Measurements from ENCODE around the gene STIM1.
A peak's percentile ranks its signal among the peaks of the same experiment; 100 is the strongest.

STIM1 gene

DNA sequence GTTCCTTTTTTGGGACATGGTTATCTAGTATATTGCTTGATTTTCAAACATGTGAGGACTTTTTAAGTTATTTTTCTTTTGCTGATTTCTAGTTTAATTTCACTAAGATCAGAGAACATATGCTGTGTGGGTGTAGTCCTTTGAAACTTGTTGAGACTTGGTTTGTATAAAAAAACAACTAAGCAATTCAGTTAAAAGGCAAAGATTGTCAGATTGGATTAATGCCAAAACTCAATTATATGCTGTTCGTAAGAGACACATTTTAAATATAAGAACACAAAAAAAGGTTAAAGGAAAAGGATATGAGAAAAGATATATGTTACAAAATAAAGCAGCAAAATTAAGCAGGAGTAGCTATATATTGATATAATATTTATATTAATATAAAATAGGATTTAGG lies 221.3 kb downstream of the STIM1 start:
- DNase-seq, result no peak

DNA sequence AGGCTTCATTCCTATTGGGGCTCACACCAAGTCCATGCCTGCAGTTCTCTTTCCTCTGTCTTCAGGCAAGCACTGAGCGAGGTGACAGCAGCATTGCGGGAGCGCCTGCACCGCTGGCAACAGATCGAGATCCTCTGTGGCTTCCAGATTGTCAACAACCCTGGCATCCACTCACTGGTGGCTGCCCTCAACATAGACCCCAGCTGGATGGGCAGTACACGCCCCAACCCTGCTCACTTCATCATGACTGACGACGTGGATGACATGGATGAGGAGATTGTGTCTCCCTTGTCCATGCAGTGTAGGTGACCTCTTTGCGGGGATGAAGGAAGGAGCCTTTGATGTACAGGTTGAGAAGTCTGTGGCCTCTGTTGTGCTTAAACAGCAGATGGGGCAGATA lies 227.7 kb downstream of the STIM1 start:
- no peak for DNase-seq

DNA sequence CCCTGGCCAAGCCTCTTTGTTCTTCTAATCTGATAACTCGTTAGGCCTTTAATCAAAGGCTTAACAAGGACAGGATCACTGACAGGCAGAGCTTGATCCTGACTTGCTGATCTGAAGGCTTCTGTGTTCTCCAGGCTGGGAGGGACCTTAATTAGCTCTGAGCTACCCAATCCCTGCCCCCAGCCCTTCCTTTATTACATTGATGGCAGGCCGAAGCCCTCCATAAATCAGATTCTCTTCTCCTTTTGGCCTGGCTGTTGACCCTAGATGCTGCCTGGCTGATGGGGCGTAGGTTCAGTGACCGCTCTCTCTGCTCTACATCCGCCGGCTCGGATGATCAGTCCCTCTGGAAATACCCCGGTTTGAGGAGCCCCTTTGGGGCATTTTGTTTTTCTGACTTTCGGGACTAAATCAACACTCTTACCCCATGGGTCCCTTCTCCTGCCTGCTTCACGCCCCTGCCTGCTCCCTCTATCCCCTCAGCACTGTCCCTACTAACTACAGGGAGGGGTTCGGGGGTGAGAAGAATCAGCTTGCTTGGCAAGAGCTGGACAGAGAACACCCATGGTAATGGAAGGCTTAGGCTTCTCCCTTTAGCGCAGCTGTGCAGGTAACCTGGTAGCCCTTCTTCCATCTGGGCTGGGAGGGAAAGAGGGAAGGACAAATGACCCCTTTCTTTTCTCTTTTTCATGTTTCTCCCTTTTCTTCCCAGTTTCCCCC lies 229.1 kb downstream of the STIM1 start:
- no peak for DNase-seq

DNA sequence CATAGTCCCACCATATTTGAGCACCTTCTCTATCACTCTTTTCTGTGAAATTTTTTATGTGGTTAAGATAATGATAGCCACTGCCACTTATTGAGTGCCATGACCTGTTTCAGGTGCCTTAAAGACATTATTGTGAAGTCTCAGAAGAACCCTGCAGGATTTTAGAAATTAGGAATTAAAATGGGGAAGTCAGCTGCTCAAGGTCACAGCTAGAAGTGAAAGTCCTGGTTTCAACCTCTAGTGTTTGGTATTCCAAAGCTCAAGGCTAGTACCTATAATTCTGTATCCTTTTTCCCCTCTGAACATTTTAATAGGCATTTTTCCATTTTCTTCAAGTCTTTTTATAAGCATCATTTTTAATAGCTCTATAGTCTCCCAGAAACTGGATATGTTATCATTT lies 230.1 kb downstream of the STIM1 start:
- no peak for DNase-seq

DNA sequence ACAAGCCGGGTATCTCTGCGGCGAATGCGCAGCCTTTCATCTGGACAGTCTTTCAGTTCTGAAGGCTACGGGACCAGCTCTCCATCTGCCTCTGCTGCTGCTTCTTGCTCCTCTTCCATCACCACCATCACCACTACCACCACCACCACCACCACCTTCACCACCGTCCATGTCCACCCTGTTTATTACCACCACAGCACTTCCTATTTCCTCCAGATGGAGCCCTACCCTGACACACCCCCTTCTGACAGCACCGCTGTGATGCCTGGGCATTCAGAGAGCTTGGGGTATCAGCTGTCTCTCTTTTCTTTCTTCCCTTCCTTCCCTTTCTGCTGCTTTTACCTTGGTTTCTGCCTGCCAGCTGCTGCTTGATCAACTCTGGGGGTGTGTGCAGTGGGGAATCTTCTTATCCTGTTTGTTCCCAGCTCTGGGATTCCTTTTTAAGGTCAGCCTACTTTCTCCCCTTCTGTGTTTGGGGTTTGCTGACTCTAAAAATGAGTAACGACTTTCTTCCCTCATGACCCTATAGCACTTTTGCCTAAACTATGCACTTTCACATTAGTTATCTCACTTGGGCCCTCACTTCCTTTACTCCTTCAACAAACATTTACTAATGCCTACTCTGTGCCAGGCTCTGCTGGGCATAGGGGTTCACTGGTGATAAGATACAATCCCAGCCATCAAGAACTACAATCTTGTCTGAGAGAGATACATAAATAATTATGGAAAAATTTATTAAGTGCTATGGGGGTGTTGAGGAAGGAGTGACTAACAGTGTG lies 231.3 kb downstream of the STIM1 start:
- no peak for DNase-seq

DNA sequence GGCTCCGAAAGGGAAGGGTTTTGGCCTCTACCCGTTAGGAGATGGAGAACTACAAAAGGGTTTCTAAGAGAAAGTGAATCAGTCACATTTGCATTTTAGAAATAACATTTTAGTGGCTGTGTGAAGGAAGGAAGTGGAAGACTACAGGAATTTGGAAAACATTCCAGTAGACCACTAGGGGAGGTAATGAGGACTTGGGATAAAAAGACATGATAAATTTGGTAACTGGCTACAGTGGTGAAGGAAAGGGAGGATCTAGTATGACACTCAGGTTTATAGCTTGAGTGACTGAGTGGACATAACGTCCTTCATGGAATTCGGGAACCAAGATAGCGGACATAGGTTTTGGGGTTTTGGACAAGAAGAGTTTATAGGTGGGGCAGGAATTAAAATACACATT lies 232.1 kb downstream of the STIM1 start:
- DNase-seq, result no peak

DNA sequence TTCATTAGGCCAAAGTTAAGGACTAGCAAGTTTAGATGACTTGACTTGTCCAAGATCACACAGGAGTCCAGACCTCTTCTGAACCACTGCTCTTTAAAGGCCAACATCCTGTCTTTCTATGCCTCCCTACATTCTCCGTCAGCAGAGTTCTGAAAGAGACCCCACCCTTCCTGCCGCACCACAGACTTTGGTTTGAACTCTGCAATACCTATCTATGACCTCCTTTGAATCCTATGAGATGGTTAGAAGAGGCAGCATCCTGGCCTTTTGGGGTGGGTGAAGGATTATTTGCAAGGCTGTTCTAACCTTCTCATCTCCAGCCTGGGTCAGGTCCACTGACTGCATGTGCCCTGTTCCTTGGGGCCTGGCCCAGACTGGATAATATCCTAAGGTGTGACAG lies 234.8 kb downstream of the STIM1 start:
- no peak for DNase-seq

DNA sequence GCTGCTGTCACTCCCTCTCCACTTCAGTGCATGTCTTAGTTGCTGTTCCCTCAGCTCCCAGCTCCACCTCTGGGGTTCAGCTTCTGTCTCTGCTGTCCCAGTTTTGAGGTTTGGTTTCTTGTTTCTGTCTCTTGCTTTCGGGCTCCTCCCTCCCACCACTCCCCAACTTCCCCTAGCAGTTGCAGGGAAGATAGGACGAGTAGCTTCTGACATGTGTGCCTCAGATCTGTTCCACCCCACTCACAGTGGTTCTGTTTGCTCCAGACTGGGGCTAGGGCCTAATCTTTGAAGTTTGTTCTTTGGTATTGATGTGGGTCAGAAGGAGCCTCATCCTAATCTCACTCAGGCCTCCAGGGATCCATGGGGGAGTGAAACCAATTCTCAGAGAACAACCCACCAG lies 236.6 kb downstream of the STIM1 start:
- DNase-seq, result no peak

DNA sequence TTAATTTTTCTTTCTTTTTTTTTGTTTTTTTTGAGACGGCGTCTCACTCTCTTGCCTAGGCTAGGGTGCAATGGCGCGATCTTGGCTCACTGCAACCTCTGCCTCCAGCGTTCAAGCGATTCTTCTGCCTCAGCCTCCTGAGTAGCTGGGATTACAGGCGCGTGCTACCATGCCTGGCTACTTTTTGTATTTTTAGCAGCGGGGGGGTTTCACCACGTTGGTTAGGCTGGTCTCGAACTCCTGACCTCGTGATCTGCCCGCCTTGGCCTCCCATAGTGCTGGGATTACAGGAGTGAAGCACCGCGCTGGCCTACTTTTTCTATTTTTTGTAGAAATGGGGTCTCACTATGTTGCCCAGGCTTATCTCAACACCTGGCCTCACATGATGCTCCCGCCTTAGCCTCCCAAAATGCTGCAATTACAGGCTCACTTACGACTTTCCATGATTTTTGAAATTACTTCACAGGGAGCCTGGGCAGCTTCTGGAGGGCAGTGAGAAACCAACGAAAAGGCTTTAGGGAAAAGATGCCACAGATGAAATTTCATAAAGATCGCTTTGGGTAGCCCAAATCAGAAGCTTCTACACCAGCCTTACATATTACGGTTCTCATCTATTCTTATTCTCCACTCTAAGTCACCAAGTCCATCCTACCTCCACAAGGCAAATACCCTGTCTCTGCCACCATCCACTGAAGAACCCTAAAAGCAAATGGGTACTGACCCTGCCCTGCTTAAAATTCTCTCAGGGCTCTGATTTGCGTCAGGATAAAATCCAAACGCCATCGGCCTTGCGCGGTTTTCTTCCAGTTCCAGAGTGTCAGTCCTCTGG lies 238.3 kb downstream of the STIM1 start:
- DNase-seq, result no peak

DNA sequence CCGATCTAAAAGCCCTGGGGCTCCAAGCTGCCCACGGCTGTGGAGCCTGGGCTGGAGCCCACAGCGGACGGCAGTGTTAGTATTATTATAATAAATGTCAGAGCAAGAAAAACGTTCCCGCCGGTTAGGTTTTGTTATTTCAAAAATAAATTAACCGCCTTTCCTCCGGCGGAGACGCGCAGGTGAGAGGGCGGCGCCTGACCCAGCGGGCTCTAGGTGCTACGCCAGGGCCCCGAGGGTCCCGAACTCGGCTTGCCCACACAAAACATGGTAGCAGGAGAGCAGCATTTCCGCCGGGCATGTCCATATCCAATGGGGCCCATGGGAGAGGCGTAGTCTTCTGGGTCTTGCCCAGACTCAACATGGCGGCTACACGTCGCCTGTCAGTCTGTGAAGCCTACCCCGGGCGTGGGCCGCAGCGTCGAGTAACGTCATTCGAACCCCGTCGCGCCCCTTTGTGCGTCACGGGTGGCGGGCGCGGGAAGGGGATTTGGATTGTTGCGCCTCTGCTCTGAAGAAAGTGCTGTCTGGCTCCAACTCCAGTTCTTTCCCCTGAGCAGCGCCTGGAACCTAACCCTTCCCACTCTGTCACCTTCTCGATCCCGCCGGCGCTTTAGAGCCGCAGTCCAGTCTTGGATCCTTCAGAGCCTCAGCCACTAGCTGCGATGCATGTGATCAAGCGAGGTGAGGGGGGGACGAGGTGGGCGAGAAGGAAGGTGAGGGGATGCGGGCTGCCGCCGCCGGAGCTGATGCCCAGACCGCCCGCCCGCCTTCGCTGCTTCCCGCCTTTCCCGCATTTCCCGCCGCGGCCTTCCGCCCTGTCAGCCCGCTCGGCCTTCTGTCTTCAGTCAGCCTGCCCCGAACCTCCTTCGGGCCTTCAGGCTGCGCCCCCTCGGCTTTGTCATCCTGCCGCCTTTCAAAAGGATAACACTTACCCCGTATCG lies 239.2 kb downstream of the STIM1 start, which contains the start of gene RRM1:
Gene RRM1 (plus strand): TSS at position 452 of the 944 bp plus-strand sequence. CDS start 214 bp downstream, at position 666.
- DNase-seq, result peak; percentile 94 to 98

DNA sequence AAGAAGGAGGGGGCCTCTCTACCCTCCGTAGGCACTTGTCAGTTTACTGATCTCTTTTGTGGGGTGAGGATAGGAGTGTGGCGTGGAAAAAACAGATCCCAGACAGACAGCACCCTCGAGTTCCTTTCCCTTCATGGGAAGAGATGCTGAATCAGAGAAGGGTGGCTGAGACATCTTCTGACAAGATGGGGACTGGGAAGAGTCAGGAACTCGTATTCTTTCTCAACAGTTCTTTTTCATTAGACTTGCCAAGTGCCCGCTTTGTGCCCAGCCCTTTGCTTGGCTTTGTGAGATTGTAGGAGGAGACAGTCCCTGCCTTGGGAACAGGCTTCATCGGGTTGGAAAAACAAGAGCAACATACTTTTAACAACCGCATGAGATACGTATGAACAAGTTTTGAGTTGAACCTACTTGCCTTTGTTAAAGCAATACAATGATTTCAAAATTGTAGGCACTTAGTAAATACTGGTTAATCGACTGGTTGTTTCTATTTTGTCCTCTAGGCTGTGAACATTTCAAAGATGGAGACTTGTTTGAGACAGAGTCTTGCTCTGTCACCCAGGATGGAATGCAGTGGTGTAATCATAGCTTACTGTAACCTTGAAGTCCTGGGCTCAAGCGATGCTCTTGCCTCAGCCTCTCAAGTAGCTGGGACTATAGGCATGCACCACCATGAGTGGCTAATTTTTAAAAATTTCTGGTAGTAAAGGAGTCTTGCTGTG lies 240.2 kb downstream of the STIM1 start:
- DNase-seq, result peak in 1 of 2 experiments; percentile 7

DNA sequence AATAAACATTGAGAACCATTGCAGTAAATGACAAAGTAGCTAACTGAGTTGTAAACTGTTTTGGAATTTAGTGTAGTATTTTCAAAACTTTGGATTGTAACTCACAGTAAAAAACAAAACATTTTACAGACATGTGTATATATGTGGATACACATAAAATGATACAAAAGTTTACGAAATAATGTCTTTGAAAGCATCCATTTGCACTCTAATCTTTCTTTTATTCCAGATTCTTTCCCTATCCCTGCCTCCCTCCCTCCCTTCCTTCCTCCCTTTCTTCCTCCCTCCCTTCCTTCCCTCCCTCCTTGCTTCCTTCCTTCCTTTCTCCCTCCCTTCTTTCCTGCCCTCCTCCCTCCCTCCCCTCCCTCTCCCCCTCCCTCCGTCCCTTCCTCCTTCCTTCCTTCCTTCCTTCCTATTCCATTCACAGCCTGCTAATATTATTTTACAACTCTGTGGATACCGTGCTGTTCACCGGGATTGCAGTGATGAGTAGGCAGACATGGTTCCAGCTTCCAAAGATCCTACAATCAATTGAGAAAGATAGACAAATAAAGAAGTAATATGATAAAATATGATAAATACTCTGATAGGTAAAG lies 242.7 kb downstream of the STIM1 start:
- DNase-seq, result no peak

DNA sequence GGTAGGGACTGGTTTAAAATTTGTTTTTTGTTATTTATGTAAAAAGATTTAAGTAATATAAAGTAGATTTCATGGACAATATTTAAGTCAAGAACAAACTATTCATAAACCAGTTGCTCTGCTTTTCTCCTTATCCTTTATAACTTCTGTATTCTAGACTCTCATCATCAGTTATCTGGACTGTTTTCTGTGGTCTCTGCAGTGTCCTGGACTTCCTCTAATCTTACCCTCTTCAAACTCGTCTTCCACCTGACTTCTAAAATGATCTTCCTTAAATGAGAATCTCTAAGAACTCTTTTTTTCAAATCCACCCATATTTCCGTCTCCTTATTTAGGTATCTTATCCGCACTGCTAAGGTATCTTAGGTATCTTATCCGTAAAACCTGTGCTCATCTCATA lies 247.2 kb downstream of the STIM1 start:
- no peak for DNase-seq

DNA sequence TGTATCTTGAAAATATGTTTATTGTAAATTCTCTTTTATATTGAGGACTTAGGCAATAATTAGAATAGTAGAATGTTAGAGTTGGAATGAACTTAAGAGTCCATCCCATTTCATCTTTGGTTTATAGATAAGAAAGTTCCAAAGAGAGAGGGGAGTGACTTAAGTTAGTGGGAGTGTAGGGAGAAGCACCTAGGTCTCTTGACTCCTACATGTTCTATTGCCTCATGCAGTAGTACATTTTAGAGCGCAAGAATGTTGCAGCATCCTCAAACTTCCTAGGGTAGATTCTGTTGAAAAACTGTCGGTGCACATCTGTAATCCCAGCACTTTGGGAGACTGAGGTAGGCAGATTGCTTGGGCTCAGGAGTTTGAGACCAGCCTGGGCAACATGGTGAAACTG lies 247.8 kb downstream of the STIM1 start:
- no peak for DNase-seq

DNA sequence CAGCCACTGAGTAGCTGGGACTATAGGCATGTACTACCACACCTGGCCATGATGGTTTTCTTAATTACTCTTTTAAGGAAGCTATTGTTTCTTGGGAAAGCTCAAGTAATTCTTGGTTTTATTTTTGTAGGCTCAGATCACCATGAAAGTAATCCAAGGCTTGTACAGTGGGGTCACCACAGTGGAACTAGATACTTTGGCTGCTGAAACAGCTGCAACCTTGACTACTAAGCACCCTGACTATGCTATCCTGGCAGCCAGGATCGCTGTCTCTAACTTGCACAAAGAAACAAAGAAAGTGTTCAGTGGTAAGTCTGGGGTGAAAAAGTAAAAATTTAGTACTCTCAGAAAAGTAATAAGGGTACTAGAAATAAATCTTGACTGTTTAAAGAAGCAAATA lies 250.5 kb downstream of the STIM1 start:
- DNase-seq, result no peak

DNA sequence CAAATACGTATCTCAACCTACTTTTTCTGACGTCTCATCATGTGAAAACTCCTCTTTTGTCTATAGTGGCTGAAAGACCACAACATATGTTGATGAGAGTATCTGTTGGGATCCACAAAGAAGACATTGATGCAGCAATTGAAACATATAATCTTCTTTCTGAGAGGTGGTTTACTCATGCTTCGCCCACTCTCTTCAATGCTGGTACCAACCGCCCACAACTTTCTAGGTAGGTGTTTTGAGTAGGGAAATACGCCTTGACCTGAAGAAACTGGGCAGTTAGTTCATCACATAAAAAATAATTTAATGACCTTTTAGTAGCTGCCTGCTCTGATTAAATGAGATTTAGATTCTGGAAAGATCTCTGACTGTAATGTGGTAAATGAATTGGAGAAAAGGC lies 256.4 kb downstream of the STIM1 start:
- no peak for DNase-seq

DNA sequence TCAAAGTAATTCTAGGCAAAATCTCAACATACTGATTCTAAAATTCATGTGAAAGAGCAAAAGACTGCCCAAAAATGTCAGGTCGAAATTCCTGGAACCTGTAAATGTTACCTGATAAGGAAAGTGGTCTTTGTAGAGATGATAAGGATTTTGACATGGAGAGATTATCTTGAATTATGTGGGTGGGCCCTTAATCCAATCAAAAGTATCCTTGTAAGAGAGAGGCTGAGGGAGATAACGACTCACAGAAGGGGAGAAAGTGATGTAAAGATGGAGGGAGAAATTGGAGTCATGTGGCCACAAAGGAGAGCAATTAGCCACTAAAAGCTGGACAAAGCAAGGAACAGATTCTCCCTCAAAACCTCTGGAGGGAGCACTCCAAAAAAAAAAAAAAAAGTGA lies 259.7 kb downstream of the STIM1 start:
- no peak for DNase-seq

DNA sequence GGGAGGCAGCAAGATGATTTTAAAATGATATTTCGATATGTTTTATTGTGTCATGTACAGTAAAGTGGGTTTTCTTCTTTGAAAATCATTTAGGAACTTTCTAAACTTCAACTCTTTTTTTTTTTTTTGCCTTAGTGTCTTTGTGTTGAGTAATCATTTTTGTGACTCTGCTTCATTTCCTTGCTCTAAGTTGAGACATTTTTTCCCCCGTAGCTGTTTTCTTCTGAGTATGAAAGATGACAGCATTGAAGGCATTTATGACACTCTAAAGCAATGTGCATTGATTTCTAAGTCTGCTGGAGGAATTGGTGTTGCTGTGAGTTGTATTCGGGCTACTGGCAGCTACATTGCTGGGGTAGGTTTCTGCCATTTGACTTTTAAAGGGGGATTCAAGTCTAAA lies 262.6 kb downstream of the STIM1 start:
- DNase-seq, result no peak

DNA sequence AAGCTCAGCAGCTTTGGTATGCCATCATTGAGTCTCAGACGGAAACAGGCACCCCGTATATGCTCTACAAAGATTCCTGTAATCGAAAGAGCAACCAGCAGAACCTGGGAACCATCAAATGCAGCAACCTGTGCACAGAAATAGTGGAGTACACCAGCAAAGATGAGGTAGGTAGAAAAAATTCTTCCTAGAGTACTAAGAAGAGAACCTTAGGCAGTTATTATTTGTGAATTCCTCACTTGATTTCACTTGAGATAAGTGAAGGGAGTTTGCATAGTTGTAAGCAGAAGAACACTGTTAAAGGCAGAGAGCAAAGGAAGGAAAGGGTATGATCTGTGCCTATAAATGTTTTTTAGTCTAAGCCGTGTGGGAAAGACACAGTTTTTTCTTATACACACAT lies 267.8 kb downstream of the STIM1 start:
- DNase-seq, result no peak

DNA sequence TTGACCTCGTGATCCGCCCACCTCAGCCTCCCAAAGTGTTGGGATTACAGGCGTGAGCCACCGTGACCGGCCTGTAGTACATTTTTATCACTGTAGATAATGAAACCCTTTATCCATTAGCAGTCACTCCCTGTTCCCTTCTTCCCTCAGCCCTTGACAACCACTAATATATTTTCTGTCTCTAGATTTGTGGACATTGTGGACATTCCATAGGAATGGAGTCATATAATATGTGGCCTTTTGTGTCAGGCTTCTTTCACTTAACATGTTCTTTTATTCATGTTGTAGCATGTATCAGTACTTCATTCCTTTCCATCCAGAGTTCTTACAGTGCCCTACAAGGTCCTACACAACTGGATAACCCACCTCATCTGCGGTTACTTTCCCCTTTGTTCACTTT lies 269.7 kb downstream of the STIM1 start:
- no peak for DNase-seq

DNA sequence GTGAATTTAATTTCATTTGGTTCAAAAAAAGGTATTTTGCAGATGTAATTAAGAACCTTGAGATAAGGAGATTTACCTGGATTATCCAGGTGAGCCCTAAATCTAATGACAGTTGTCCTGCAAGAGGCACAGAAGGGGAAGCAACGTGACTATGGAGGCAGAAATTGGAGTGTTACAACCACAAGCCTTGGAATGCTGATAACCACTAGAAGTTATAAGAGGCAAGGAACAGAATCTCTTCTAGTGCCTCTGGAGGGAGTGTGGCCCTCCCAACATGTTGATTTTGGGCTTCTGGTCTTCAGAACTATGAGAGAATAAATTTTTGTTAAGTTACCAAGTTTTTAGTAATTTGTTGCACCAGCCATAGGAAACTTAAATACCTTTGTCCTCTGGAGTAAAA lies 271.9 kb downstream of the STIM1 start:
- no peak for DNase-seq

Data from NCI-H2081 (cell line).